Purkinje cell (primary cell): ENCODE data around the gene PPTC7. TPM values are rescaled to one million over a fixed set of nuclear protein-coding genes. Genes with fewer than 3 reads are reported as not detected.

Experiments
- polyA plus RNA-seq: library from polyadenylated mRNA; unstranded; fragments of >200 nt; fragmentation: Nextera tagmentation; gene quantifications from 2 replicates; pipeline ENCODE4 v1.2.1, GENCODE V29; 2014

The PPTC7 gene, protein sequence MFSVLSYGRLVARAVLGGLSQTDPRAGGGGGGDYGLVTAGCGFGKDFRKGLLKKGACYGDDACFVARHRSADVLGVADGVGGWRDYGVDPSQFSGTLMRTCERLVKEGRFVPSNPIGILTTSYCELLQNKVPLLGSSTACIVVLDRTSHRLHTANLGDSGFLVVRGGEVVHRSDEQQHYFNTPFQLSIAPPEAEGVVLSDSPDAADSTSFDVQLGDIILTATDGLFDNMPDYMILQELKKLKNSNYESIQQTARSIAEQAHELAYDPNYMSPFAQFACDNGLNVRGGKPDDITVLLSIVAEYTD
- 27.5 and 28.5 TPM in 2 replicates for polyA plus RNA-seq

DNA sequence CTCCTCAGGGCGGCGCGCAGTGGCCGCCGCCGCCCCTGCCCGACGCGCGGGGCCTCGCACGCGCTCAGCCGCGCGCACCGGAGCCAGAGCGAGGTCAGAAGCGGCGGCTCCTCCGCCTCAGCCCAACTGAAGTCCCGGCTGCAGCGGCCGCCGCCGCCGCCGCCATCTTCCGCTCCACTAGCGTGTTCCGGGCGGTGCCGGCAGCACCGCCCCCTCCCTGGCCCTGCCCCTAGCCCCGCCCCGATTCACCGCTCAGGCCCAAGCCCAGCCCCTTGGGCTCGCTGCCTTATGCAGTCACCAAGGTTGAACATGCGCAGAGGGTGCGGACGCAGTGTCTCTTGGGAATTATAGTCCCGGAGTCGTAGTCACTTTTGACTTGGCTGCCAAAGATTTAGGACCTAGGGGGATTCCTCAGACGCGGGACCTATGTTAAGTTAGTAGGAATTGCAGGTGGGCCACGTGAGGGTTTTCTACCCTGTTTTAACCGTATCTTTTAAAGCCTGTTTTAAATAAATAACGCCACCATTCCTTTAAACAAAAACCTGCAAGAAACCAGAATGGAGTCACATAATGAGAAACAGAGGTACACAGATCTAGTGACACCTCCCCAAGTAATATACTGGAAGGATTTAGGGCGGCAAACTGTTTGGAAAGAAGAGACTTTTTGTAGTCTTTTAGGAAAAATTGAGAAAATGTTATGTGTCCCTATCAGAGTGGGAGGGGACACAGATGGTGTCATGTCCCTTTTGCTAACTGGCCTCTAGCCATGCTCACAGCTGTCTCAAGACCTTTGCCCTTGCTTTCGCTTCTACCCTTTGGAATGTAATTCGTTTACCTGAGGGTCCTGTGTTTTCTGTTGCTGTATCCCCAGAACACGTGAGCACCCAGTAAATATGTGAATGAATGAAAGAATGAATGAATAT is at the start of gene PPTC7:
Gene PPTC7 (minus strand): TSS at position 182 of the 923 bp plus-strand sequence. CDS start 287 bp downstream, outside the sequence.

DNA sequence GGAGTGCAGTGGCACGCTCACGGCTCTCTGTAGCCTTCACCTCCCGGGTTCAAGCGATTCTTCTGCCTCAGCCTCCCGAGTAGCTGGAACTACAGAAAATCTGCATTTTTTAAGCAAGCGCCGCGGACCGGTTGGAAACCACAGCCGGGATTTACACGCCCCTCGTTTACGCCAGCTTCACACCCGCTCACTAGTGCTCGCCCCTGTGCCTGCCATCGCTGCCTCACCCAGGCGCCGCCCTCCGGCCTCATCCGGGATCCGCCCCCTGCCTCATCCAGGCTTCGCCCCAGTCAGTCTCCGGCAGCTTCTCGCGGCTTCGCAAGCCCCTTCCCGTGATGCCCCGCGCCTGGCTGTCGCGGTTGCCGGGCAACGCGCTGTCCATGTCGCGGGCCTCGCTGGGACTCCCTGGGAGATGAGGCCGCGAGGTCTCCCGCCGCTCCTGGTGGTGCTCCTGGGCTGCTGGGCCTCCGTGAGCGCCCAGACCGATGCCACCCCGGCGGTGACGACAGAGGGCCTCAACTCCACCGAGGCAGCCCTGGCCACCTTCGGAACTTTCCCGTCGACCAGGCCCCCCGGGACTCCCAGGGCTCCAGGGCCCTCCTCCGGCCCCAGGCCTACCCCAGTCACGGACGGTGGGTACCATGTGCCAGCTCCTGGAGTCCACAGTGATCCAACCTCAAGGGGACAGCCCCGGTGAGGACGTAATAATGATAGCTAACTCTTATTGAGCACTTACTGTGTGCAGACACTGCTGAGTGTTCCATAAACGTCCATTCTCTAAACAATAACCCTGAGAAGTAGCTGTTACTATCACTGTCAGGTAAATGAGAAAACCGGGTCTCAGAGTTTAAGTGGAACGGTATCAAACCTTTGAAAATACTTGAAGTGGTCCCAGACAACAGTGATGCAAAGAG is 30.9 kb upstream of the PPTC7 start, which contains the start of gene TCTN1:
Gene TCTN1 (plus strand): TSS at position 359 of the 914 bp plus-strand sequence. CDS start 54 bp downstream, at position 413.

DNA sequence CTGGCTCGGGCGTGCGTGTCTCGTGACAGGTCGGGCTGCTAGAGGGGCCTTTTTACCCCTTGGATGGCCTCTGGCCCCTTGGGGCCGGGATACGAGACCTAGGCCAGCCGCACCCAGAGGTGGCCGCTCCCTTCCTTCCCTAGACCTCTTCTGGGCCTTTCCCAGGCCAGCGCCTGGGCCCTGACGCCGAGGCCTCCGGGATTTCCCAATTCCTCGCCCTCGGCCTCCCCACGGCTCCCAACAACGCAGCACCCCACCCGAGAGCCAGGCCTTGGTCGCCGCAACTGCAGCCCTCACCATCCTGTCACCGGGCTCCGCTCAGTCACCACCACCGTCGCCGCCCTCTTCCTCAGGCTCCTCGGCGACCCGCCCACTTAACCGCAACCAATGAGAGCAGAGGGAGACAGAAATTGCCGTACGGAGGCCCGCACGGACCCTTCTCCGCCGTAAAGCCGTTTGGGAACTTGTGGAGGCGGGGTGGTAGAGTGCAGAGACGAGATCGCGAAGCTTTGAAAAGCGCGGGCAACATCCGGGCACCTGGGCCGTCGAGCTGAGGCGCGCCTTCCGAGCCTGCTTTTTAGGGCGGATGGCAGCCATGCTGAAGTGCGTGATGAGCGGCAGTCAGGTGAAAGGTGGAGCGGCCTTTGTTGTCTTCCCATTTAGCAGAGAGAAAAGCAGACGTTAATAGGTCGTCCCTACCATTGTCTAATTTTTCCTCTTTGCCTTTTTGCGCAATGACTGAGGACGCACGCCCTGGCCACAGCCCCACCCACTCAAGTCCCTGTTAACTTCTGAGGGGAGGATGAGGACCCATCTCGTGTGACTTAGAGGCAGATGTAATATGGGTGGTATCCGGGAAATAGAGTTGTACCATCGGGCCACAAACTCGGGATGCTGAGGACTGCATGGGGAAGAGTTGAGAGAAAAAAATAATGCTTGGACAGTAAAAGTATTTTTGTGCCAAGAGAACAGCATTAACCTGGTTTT is 81.1 kb downstream of the PPTC7 start, which contains the start of the genes RAD9B and VPS29:
Gene RAD9B (plus strand): TSS at position 580 of the 987 bp plus-strand sequence. CDS start 7 bp downstream, at position 587.
Gene VPS29 (minus strand): TSS at position 360 of the 987 bp plus-strand sequence. CDS start 60 bp downstream, at position 300.

Other genes starting within 250 kb of the PPTC7 start
- 48.7 and 54.4 TPM in 2 replicates for gene ANAPC7, start 179.6 kb downstream of the PPTC7 start, polyA plus RNA-seq
- gene ARPC3, start 133.0 kb downstream of the PPTC7 start, polyA plus RNA-seq: 480 and 540 TPM in 2 replicates
- 37.9 and 52.5 TPM in 2 replicates for gene GPN3, start 115.1 kb downstream of the PPTC7 start, polyA plus RNA-seq
- gene FAM216A, start 114.5 kb downstream of the PPTC7 start, polyA plus RNA-seq: 69.0 and 70.7 TPM in 2 replicates
- gene VPS29, start 81.2 kb downstream of the PPTC7 start, polyA plus RNA-seq: 561 and 578 TPM in 2 replicates
- not detected in 2 replicates for gene RAD9B, start 81.0 kb downstream of the PPTC7 start, polyA plus RNA-seq
- gene TCTN1, start 30.8 kb upstream of the PPTC7 start, polyA plus RNA-seq: 12.0 and 13.8 TPM in 2 replicates
- 0.50 and 1.2 TPM in 2 replicates for gene HVCN1, start 105.8 kb upstream of the PPTC7 start, polyA plus RNA-seq
- gene PPP1CC, start 159.6 kb upstream of the PPTC7 start, polyA plus RNA-seq: 43.1 and 59.7 TPM in 2 replicates